Measurements from ENCODE around the gene KCNAB1. TPM values are rescaled to one million over a fixed set of nuclear protein-coding genes. Genes with fewer than 3 reads are reported as not detected.

The KCNAB1 gene
- total RNA-seq, 1 donor from 2014 or later = 0.21 TPM

GRCh38 chr3:156176048-156176447, 55.7 kb downstream of the KCNAB1 start:
- no peak for DNase-seq (ENCODE audit: extremely low spot score, unreplicated experiment)
- H3K9me3 Mint-ChIP-seq (ENCODE audit: unreplicated experiment) = no peaks in the 10 kb centered on the region
- TF ChIP-seq CTCF (IDR thresholded peaks at IDR 0.05) = no peak
- no peaks in the 10 kb centered on the region for H3K27me3 Mint-ChIP-seq (ENCODE audit: unreplicated experiment)
- H3K36me3 Mint-ChIP-seq (ENCODE audit: unreplicated experiment) = no peaks in the 10 kb centered on the region
- H3K27ac Mint-ChIP-seq (ENCODE audit: unreplicated experiment) = no peak overlapping the region
- no peaks in the 10 kb centered on the region for H3K4me1 Mint-ChIP-seq (ENCODE audit: unreplicated experiment)
- no peak overlapping the region for H3K4me3 Mint-ChIP-seq (ENCODE audit: unreplicated experiment)

- H3K27ac Mint-ChIP-seq (ENCODE audit: unreplicated experiment) = no peak overlapping the region
- H3K27me3 Mint-ChIP-seq (ENCODE audit: unreplicated experiment) = no peaks in the 10 kb centered on the region
- no peak for DNase-seq (ENCODE audit: extremely low spot score, unreplicated experiment)
- H3K36me3 Mint-ChIP-seq (ENCODE audit: unreplicated experiment) = no peaks in the 10 kb centered on the region
- H3K4me1 Mint-ChIP-seq (ENCODE audit: unreplicated experiment) = no peaks in the 10 kb centered on the region
- H3K4me3 Mint-ChIP-seq (ENCODE audit: unreplicated experiment) = no peak overlapping the region
- no peak for TF ChIP-seq CTCF (IDR thresholded peaks at IDR 0.05)
- H3K9me3 Mint-ChIP-seq (ENCODE audit: unreplicated experiment) = no peaks in the 10 kb centered on the region
These were observed 56.3 kb downstream of the KCNAB1 start for GRCh38 chr3:156176629-156177210.

GRCh38 chr3:156180077-156180476, 59.7 kb downstream of the KCNAB1 start:
- H3K9me3 Mint-ChIP-seq (ENCODE audit: unreplicated experiment) = no peaks in the 10 kb centered on the region
- peaks cover 3% of the 10 kb centered on the region for H3K27me3 Mint-ChIP-seq (ENCODE audit: unreplicated experiment)
- DNase-seq (ENCODE audit: extremely low spot score, unreplicated experiment) = no peak
- H3K36me3 Mint-ChIP-seq (ENCODE audit: unreplicated experiment) = no peaks in the 10 kb centered on the region
- H3K4me1 Mint-ChIP-seq (ENCODE audit: unreplicated experiment) = no peaks in the 10 kb centered on the region
- H3K4me3 Mint-ChIP-seq (ENCODE audit: unreplicated experiment) = no peak overlapping the region
- H3K27ac Mint-ChIP-seq (ENCODE audit: unreplicated experiment) = no peak overlapping the region
- TF ChIP-seq CTCF (IDR thresholded peaks at IDR 0.05) = no peak

- TF ChIP-seq CTCF (IDR thresholded peaks at IDR 0.05) = no peak
- H3K36me3 Mint-ChIP-seq (ENCODE audit: unreplicated experiment) = no peaks in the 10 kb centered on the region
- H3K4me3 Mint-ChIP-seq (ENCODE audit: unreplicated experiment) = no peak overlapping the region
- no peak for DNase-seq (ENCODE audit: extremely low spot score, unreplicated experiment)
- H3K27ac Mint-ChIP-seq (ENCODE audit: unreplicated experiment) = no peak overlapping the region
- H3K4me1 Mint-ChIP-seq (ENCODE audit: unreplicated experiment) = no peaks in the 10 kb centered on the region
- H3K27me3 Mint-ChIP-seq (ENCODE audit: unreplicated experiment) = peaks cover 3% of the 10 kb centered on the region
- no peaks in the 10 kb centered on the region for H3K9me3 Mint-ChIP-seq (ENCODE audit: unreplicated experiment)
These were observed 61.1 kb downstream of the KCNAB1 start for GRCh38 chr3:156181509-156181908.

GRCh38 chr3:156183396-156183795, 63.0 kb downstream of the KCNAB1 start:
- Mint-ChIP-seq H3K27me3 (ENCODE audit: unreplicated experiment) (peaks cover 8% of the 10 kb centered on the region), H3K4me3 (ENCODE audit: unreplicated experiment) (no peak overlapping the region), H3K9me3 (ENCODE audit: unreplicated experiment) (no peaks in the 10 kb centered on the region), H3K36me3 (ENCODE audit: unreplicated experiment) (no peaks in the 10 kb centered on the region), H3K27ac (ENCODE audit: unreplicated experiment) (no peak overlapping the region), H3K4me1 (ENCODE audit: unreplicated experiment) (no peaks in the 10 kb centered on the region)
- DNase-seq (ENCODE audit: extremely low spot score, unreplicated experiment) = no peak
- no peak for TF ChIP-seq CTCF (IDR thresholded peaks at IDR 0.05)

Measured in osteocyte (in vitro differentiated cells).